ENCODE results near the gene PACSIN1.

GRCh38 chr6:34581561-34581920, 115.7 kb downstream of the PACSIN1 start:
- TF ChIP-seq EZH2 (IDR thresholded peaks at IDR 0.05), result no peak
- no peak for TF ChIP-seq POLR2AphosphoS5 (IDR thresholded peaks at IDR 0.05; ENCODE audit: borderline replicate concordance, low read depth, low read length)

All from SK-N-MC (cell line).